HepG2 (cell line): ENCODE measurements around the gene NOXA1. TPM values are rescaled to one million over a fixed set of nuclear protein-coding genes. Genes with fewer than 3 reads are reported as not detected.

ENCODE experiments used
- BCL6 ChIP-seq: IDR thresholded peaks from 2 replicates; pipeline ENCODE4 v1.6.1; 2016; ENCODE audit warnings: missing genetic modification reagents, missing compliant biosample characterization
- GATAD1 ChIP-seq: IDR thresholded peaks from 2 replicates; pipeline ENCODE4 v1.6.1; 2016; ENCODE audit warnings: missing genetic modification reagents, missing compliant biosample characterization
- NONO ChIP-seq, 2 experiments: fragments of 450-650 bp in 1 of 2; sonication (generic) in 1 of 2; formaldehyde crosslinking in 1 of 2; IDR thresholded peaks in 1 of 2; conservative IDR thresholded peaks in 1 of 2; 2 replicates each; pipeline versions ENCODE4 v1.6.1 to v1.8.0; 2017 to 2022; ENCODE audit warnings: mild to moderate bottlenecking in 1 of 2, missing genetic modification reagents in 1 of 2, moderate library complexity in 1 of 2
- NR2F2 ChIP-seq: IDR thresholded peaks from 2 replicates; pipeline ENCODE4 v1.6.1; 2012; ENCODE audit warnings: low read depth, inconsistent platforms, borderline replicate concordance
- REXO4 ChIP-seq: sonication (generic); formaldehyde crosslinking; IDR thresholded peaks from 2 replicates; pipeline ENCODE4 v1.8.0; 2022; ENCODE audit warnings: missing genetic modification reagents, mild to moderate bottlenecking, borderline replicate concordance
- ZFP82 ChIP-seq: sonication (generic); formaldehyde crosslinking; IDR thresholded peaks from 2 replicates; pipeline ENCODE4 v1.5.1; 2020; ENCODE audit warnings: mild to moderate bottlenecking, missing genetic modification reagents, borderline replicate concordance
- ZNF615 ChIP-seq: sonication (generic); formaldehyde crosslinking; IDR thresholded peaks from 2 replicates; pipeline ENCODE4 v1.5.0; 2020; ENCODE audit warnings: mild to moderate bottlenecking, missing genetic modification reagents, borderline replicate concordance
- ZNF777 ChIP-seq: sonication (generic); formaldehyde crosslinking; IDR thresholded peaks from 2 replicates; pipeline ENCODE4 v1.4.0; 2020; ENCODE audit warnings: missing genetic modification reagents
- polyA plus RNA-seq, 8 experiments: library from polyadenylated mRNA; depleted of rRNA in 3 of 8; stranded (reverse) in 7 of 8; unstranded in 1 of 8; fragments of >200 nt; fragmentation: Illumina TruSeq in 4 of 8; extraction: Trizol in 4 of 8; gene quantifications; 2 replicates each; pipeline versions ENCODE4 v1.2.1 to v1.2.3, GENCODE V29; 2011 to 2016; ENCODE audit warnings: low read depth in 4 of 8, missing spikeins in 1 of 8, mixed read lengths in 1 of 8; ENCODE audit not compliant: insufficient read depth in 1 of 8
- total RNA-seq, 5 experiments: library from RNA; depleted of rRNA; stranded (reverse); fragments of >200 nt; fragmentation: Illumina TruSeq; extraction: Trizol; gene quantifications; 2 replicates each; pipeline ENCODE4 v1.2.3, GENCODE V29; 2016; ENCODE audit warnings: low read depth in 1 of 5
- TF ChIP-seq, protein P1 (sequence below): sonication (generic); formaldehyde crosslinking; conservative IDR thresholded peaks from 2 replicates; pipeline ENCODE4 v1.8.1; 2023; ENCODE audit warnings: missing genetic modification reagents
- TF ChIP-seq, protein P2 (sequence below): IDR thresholded peaks from 2 replicates; pipeline ENCODE4 v1.6.1; 2016
- TF ChIP-seq, protein P3 (sequence below): sonication (generic); formaldehyde crosslinking; IDR thresholded peaks from 2 replicates; pipeline ENCODE4 v1.4.0; 2020; ENCODE audit warnings: mild to moderate bottlenecking, missing genetic modification reagents
- TF ChIP-seq, protein P4 (sequence below): sonication (generic); formaldehyde crosslinking; IDR thresholded peaks from one replicate; pipeline ENCODE4 v1.5.1; 2020; ENCODE audit warnings: mild to moderate bottlenecking, missing genetic modification reagents; ENCODE audit errors: not compliant biosample characterization

The NOXA1 gene
- total and polyA plus RNA-seq, 2 of the 13 experiments (the other 11 are each of a cell fraction or from before 2014, with no cell fraction given) = 0.78 to 1.2 TPM

DNA sequence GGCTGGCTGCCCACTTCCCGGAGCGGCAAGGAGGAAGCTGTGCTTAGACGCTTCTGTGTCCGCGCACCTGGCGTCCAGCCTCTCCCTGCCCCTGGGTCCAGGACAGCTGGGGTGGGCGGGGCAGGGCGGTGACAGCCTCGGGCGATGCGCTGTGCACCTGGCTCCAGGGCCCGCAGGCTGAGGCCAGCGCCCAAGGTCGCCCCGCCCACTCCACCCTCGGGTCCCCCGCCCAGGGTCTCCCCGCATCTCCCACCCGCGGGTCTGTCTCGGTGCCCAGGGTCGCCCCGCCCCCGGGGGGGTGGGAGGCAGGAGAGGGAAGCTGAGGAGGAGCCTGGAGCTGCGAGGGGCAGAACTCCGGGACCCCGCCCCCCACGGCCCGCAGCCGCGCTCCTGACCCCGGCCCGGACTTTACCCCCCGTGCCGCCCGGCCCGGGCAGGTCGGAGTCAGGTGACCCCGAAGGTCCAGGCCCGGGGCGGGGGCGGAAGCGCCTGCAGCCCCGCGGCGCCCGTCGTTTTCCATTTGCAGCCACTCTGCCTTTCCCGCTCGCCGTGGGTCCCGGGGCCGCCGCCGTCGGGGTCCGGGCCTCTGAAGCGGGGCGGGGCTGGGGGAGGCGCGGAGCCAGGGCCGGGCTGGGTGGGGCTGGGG, 18.2 kb downstream of the NOXA1 start, which contains the start of gene ENTPD8 (continued):
- TF ChIP-seq NONO (IDR thresholded peaks at IDR 0.05) = no peak
- TF ChIP-seq NONO (CRISPR knock-in tag; conservative IDR thresholded peaks at IDR 0.05) = peak; percentile 70
- peak; percentile 66; the same call in 1 of the 2 replicates for TF ChIP-seq NR2F2
- TF ChIP-seq, protein P1, sequence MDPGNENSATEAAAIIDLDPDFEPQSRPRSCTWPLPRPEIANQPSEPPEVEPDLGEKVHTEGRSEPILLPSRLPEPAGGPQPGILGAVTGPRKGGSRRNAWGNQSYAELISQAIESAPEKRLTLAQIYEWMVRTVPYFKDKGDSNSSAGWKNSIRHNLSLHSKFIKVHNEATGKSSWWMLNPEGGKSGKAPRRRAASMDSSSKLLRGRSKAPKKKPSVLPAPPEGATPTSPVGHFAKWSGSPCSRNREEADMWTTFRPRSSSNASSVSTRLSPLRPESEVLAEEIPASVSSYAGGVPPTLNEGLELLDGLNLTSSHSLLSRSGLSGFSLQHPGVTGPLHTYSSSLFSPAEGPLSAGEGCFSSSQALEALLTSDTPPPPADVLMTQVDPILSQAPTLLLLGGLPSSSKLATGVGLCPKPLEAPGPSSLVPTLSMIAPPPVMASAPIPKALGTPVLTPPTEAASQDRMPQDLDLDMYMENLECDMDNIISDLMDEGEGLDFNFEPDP = no peak
- TF ChIP-seq ZNF777 = peak; percentile 95
- TF ChIP-seq GATAD1 (CRISPR knock-in tag) = no peak
- no peak for TF ChIP-seq ZFP82 (CRISPR knock-in tag)
- peak; percentile 50; the same call in 1 of the 2 replicates for TF ChIP-seq BCL6 (CRISPR knock-in tag)
- TF ChIP-seq ZNF615 = no peak
- TF ChIP-seq, protein P2, sequence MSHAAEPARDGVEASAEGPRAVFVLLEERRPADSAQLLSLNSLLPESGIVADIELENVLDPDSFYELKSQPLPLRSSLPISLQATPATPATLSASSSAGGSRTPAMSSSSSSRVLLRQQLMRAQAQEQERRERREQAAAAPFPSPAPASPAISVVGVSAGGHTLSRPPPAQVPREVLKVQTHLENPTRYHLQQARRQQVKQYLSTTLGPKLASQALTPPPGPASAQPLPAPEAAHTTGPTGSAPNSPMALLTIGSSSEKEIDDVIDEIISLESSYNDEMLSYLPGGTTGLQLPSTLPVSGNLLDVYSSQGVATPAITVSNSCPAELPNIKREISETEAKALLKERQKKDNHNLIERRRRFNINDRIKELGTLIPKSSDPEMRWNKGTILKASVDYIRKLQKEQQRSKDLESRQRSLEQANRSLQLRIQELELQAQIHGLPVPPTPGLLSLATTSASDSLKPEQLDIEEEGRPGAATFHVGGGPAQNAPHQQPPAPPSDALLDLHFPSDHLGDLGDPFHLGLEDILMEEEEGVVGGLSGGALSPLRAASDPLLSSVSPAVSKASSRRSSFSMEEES (CRISPR knock-in tag) = peak; percentile 76
- TF ChIP-seq, protein P3, sequence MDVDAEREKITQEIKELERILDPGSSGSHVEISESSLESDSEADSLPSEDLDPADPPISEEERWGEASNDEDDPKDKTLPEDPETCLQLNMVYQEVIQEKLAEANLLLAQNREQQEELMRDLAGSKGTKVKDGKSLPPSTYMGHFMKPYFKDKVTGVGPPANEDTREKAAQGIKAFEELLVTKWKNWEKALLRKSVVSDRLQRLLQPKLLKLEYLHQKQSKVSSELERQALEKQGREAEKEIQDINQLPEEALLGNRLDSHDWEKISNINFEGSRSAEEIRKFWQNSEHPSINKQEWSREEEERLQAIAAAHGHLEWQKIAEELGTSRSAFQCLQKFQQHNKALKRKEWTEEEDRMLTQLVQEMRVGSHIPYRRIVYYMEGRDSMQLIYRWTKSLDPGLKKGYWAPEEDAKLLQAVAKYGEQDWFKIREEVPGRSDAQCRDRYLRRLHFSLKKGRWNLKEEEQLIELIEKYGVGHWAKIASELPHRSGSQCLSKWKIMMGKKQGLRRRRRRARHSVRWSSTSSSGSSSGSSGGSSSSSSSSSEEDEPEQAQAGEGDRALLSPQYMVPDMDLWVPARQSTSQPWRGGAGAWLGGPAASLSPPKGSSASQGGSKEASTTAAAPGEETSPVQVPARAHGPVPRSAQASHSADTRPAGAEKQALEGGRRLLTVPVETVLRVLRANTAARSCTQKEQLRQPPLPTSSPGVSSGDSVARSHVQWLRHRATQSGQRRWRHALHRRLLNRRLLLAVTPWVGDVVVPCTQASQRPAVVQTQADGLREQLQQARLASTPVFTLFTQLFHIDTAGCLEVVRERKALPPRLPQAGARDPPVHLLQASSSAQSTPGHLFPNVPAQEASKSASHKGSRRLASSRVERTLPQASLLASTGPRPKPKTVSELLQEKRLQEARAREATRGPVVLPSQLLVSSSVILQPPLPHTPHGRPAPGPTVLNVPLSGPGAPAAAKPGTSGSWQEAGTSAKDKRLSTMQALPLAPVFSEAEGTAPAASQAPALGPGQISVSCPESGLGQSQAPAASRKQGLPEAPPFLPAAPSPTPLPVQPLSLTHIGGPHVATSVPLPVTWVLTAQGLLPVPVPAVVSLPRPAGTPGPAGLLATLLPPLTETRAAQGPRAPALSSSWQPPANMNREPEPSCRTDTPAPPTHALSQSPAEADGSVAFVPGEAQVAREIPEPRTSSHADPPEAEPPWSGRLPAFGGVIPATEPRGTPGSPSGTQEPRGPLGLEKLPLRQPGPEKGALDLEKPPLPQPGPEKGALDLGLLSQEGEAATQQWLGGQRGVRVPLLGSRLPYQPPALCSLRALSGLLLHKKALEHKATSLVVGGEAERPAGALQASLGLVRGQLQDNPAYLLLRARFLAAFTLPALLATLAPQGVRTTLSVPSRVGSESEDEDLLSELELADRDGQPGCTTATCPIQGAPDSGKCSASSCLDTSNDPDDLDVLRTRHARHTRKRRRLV (CRISPR knock-in tag) = no peak
- no peak for TF ChIP-seq REXO4
- TF ChIP-seq, protein P4, sequence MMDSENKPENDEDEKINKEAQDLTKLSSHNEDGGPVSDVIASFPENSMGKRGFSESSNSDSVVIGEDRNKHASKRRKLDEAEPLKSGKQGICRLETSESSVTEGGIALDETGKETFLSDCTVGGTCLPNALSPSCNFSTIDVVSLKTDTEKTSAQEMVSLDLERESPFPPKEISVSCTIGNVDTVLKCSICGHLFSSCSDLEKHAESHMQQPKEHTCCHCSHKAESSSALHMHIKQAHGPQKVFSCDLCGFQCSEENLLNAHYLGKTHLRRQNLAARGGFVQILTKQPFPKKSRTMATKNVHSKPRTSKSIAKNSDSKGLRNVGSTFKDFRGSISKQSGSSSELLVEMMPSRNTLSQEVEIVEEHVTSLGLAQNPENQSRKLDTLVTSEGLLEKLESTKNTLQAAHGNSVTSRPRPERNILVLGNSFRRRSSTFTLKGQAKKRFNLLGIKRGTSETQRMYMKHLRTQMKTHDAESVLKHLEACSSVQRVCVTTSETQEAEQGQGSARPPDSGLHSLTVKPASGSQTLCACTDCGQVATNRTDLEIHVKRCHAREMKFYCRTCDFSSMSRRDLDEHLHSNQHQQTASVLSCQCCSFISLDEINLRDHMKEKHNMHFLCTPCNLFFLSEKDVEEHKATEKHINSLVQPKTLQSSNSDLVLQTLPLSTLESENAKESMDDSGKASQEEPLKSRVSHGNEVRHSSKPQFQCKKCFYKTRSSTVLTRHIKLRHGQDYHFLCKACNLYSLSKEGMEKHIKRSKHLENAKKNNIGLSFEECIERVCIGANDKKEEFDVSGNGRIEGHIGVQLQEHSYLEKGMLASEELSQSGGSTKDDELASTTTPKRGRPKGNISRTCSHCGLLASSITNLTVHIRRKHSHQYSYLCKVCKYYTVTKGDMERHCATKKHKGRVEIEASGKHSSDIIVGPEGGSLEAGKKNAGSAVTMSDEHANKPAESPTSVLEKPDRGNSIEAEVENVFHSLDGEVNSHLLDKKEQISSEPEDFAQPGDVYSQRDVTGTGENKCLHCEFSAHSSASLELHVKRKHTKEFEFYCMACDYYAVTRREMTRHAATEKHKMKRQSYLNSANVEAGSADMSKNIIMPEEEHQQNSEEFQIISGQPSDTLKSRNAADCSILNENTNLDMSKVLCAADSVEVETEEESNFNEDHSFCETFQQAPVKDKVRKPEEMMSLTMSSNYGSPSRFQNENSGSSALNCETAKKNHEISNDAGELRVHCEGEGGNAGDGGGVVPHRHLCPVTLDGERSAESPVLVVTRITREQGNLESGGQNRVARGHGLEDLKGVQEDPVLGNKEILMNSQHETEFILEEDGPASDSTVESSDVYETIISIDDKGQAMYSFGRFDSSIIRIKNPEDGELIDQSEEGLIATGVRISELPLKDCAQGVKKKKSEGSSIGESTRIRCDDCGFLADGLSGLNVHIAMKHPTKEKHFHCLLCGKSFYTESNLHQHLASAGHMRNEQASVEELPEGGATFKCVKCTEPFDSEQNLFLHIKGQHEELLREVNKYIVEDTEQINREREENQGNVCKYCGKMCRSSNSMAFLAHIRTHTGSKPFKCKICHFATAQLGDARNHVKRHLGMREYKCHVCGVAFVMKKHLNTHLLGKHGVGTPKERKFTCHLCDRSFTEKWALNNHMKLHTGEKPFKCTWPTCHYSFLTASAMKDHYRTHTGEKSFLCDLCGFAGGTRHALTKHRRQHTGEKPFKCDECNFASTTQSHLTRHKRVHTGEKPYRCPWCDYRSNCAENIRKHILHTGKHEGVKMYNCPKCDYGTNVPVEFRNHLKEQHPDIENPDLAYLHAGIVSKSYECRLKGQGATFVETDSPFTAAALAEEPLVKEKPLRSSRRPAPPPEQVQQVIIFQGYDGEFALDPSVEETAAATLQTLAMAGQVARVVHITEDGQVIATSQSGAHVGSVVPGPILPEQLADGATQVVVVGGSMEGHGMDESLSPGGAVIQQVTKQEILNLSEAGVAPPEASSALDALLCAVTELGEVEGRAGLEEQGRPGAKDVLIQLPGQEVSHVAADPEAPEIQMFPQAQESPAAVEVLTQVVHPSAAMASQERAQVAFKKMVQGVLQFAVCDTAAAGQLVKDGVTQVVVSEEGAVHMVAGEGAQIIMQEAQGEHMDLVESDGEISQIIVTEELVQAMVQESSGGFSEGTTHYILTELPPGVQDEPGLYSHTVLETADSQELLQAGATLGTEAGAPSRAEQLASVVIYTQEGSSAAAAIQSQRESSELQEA (CRISPR knock-in tag) = no peak
